HepG2 (cell line): ENCODE results near the gene RPS17. TPM values are rescaled to one million over a fixed set of nuclear protein-coding genes. Genes with fewer than 3 reads are reported as not detected.
A peak's percentile ranks its signal among the peaks of the same experiment; 100 is the strongest.

Source experiments
- ARID3A ChIP-seq: IDR thresholded peaks from 2 replicates; pipeline ENCODE4 v1.6.1; 2012; ENCODE audit warnings: low read depth, low read length, improper control_type of control experiment
- CREBL2 ChIP-seq: sonication (generic); formaldehyde crosslinking; IDR thresholded peaks from 2 replicates; pipeline ENCODE4 v1.8.1; 2023; ENCODE audit warnings: missing genetic modification reagents, mild to moderate bottlenecking, borderline replicate concordance
- GATAD1 ChIP-seq: IDR thresholded peaks from 2 replicates; pipeline ENCODE4 v1.6.1; 2016; ENCODE audit warnings: missing genetic modification reagents, missing compliant biosample characterization
- HOXA5 ChIP-seq: sonication (generic); formaldehyde crosslinking; IDR thresholded peaks from 2 replicates; pipeline ENCODE4 v1.4.0; 2020; ENCODE audit warnings: missing genetic modification reagents
- JARID2 ChIP-seq: sonication (generic); formaldehyde crosslinking; IDR thresholded peaks from 2 replicates; pipeline ENCODE4 v1.8.1; 2023; ENCODE audit warnings: missing genetic modification reagents, inconsistent platforms; ENCODE audit not compliant: insufficient replicate concordance
- KLF13 ChIP-seq: sonication (generic); formaldehyde crosslinking; IDR thresholded peaks from 2 replicates; pipeline ENCODE4 v1.4.0; 2020; ENCODE audit warnings: mild to moderate bottlenecking, missing genetic modification reagents
- MXD1 ChIP-seq: sonication (generic); formaldehyde crosslinking; IDR thresholded peaks from 2 replicates; pipeline ENCODE4 v1.4.0; 2020; ENCODE audit warnings: mild to moderate bottlenecking, missing genetic modification reagents
- NCOA5 ChIP-seq: sonication (generic); formaldehyde crosslinking; IDR thresholded peaks from 2 replicates; pipeline ENCODE4 v1.4.0; 2020; ENCODE audit warnings: missing genetic modification reagents
- NR2F6 ChIP-seq, 2 experiments: IDR thresholded peaks; 2 replicates each; pipeline ENCODE4 v1.6.1; 2016; ENCODE audit warnings: antibody characterized with exemption in 1 of 2, mild to moderate bottlenecking in 1 of 2
- PAX8 ChIP-seq: sonication (generic); formaldehyde crosslinking; IDR thresholded peaks from 2 replicates; pipeline ENCODE4 v1.8.0; 2022; ENCODE audit warnings: mild to moderate bottlenecking, missing genetic modification reagents, borderline replicate concordance
- RERE ChIP-seq: IDR thresholded peaks from 2 replicates; pipeline ENCODE4 v1.6.1; 2016; ENCODE audit warnings: low read depth, missing genetic modification reagents, missing compliant biosample characterization
- SATB2 ChIP-seq: sonication (generic); formaldehyde crosslinking; IDR thresholded peaks from 2 replicates; pipeline ENCODE4 v1.5.0; 2020; ENCODE audit warnings: missing genetic modification reagents
- TOPORS ChIP-seq: sonication (generic); formaldehyde crosslinking; IDR thresholded peaks from 2 replicates; pipeline ENCODE4 v1.8.0; 2023; ENCODE audit warnings: mild to moderate bottlenecking, missing genetic modification reagents
- ZFYVE20 ChIP-seq: sonication (generic); formaldehyde crosslinking; IDR thresholded peaks from 2 replicates; pipeline ENCODE4 v1.8.0; 2023; ENCODE audit warnings: low read depth, mild to moderate bottlenecking, moderate library complexity, missing genetic modification reagents, borderline replicate concordance
- ZNF256 ChIP-seq: sonication (generic); formaldehyde crosslinking; conservative IDR thresholded peaks from 2 replicates; pipeline ENCODE4 v1.4.0; 2020; ENCODE audit warnings: missing genetic modification reagents
- ZNF3 ChIP-seq: IDR thresholded peaks from 2 replicates; pipeline ENCODE4 v1.7.0; 2017; ENCODE audit warnings: inconsistent platforms
- ZNF331 ChIP-seq: sonication (generic); formaldehyde crosslinking; IDR thresholded peaks from 2 replicates; pipeline ENCODE4 v1.4.0; 2020; ENCODE audit warnings: missing genetic modification reagents
- ZNF678 ChIP-seq: sonication (generic); formaldehyde crosslinking; IDR thresholded peaks from 2 replicates; pipeline ENCODE4 v1.4.0; 2020; ENCODE audit warnings: mild to moderate bottlenecking, missing genetic modification reagents
- ZNF773 ChIP-seq: sonication (generic); formaldehyde crosslinking; IDR thresholded peaks from 2 replicates; pipeline ENCODE4 v1.4.0; 2020; ENCODE audit warnings: missing genetic modification reagents, borderline replicate concordance
- polyA plus RNA-seq, 8 experiments: library from polyadenylated mRNA; depleted of rRNA in 3 of 8; stranded (reverse) in 7 of 8; unstranded in 1 of 8; fragments of >200 nt; fragmentation: Illumina TruSeq in 4 of 8; extraction: Trizol in 4 of 8; gene quantifications; 2 replicates each; pipeline versions ENCODE4 v1.2.1 to v1.2.3, GENCODE V29; 2011 to 2016; ENCODE audit warnings: low read depth in 4 of 8, missing spikeins in 1 of 8, mixed read lengths in 1 of 8; ENCODE audit not compliant: insufficient read depth in 1 of 8
- total RNA-seq, 5 experiments: library from RNA; depleted of rRNA; stranded (reverse); fragments of >200 nt; fragmentation: Illumina TruSeq; extraction: Trizol; gene quantifications; 2 replicates each; pipeline ENCODE4 v1.2.3, GENCODE V29; 2016; ENCODE audit warnings: low read depth in 1 of 5
- TF ChIP-seq, protein P1 (sequence below): sonication (generic); formaldehyde crosslinking; IDR thresholded peaks from 2 replicates; pipeline ENCODE4 v1.8.1; 2023; ENCODE audit warnings: missing genetic modification reagents, inconsistent platforms, borderline replicate concordance

RPS17 gene
- total and polyA plus RNA-seq, 2 of the 13 experiments (the other 11 are each of a cell fraction or from before 2014, with no cell fraction given): 2,570 to 5,021 TPM

DNA sequence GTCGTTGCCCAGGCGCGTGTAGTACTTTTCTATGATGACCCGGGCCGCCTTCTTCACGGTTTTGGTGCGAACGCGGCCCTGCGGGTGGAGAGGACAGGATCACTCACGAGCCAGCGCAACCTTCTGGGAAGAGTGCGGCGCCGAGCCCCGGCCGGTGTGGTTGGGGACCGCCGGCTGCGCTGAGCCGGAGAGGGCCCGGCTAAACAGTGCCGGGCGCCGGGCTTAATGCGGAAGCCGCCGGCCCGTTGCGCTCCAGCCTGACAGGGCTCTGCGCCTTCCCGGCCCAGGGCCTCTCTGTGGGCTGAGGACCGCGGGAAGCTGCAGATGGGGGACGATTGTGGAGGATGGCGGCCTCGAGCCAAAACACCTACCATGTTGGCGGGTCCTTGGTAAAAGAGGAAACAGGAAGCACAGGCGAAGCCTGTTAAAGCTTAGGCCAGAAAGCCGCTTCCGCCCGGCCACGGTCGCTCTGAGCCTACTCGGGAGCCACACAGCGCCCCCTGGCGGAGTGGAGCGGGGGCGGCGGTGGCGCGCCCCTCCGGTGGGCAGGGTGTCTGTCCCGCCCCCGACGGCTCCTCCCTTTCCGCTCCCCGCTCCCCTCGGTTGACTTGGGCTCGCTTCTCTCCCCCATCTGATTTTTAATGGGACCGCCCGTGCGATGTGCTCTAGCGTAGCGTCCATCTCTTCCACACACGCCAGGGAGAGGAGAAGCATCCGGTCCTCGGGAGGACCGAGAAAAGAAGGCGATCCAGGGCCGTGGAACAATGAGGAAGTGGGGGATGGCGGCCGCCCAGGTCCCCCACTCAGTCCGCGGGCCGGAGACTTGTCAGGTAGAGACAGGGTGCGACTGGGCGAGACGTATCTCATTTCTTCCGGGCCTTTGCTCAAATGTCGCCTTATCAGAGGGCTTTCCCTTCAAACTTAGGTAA lies at the start of gene RPS17 (continued):
- TF ChIP-seq PAX8 (CRISPR knock-in tag): peak; percentile 78; the same call in 1 of the 2 replicates
- TF ChIP-seq ZNF256 (CRISPR knock-in tag): no peak; the same call in 1 of the 2 replicates
- peak; percentile 97 for TF ChIP-seq HOXA5 (CRISPR knock-in tag)
- no peak for TF ChIP-seq ZNF678 (CRISPR knock-in tag)
- peak; percentile 88; the same call in 1 of the 2 replicates for TF ChIP-seq MXD1
- TF ChIP-seq GATAD1 (CRISPR knock-in tag): peak; percentile 91
- peak; percentile 79 for TF ChIP-seq ZNF331
- TF ChIP-seq CREBL2: no peak
- peak; percentile 11; the same call in 1 of the 2 replicates for TF ChIP-seq ZNF773
- no peak for TF ChIP-seq NCOA5 (CRISPR knock-in tag)
- TF ChIP-seq JARID2 (CRISPR knock-in tag): no peak
- 0 out of 2 replicates have a peak, but pooled peaks have one; percentile 22 for TF ChIP-seq ARID3A
- no peak for TF ChIP-seq ZNF3 (CRISPR knock-in tag)
- TF ChIP-seq ZFYVE20 (CRISPR knock-in tag): no peak
- no peak for TF ChIP-seq KLF13 (CRISPR knock-in tag)
- TF ChIP-seq RERE (CRISPR knock-in tag): no peak; the same call in 1 of the 2 replicates
- TF ChIP-seq, protein P1, sequence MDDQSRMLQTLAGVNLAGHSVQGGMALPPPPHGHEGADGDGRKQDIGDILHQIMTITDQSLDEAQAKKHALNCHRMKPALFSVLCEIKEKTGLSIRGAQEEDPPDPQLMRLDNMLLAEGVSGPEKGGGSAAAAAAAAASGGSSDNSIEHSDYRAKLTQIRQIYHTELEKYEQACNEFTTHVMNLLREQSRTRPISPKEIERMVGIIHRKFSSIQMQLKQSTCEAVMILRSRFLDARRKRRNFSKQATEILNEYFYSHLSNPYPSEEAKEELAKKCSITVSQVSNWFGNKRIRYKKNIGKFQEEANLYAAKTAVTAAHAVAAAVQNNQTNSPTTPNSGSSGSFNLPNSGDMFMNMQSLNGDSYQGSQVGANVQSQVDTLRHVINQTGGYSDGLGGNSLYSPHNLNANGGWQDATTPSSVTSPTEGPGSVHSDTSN: peak; percentile 79; the same call in 1 of the 2 replicates
- TF ChIP-seq NR2F6 (IDR thresholded peaks at IDR 0.05): no peak
- no peak for TF ChIP-seq NR2F6 (CRISPR knock-in tag; IDR thresholded peaks at IDR 0.05)
- 0 out of 2 replicates have a peak, but pooled peaks have one; percentile 59 for TF ChIP-seq TOPORS (CRISPR knock-in tag)
- peak; percentile 87 for TF ChIP-seq SATB2
